GM19452 (cell line): ENCODE measurements around the gene RAB11FIP3.

ENCODE experiments used
- ATAC-seq: cut with Tn5 transposase; IDR thresholded peaks from one replicate; pipeline ENCODE4 v1.9.1; 2021; ENCODE audit not compliant: unreplicated experiment

The RAB11FIP3 gene

DNA sequence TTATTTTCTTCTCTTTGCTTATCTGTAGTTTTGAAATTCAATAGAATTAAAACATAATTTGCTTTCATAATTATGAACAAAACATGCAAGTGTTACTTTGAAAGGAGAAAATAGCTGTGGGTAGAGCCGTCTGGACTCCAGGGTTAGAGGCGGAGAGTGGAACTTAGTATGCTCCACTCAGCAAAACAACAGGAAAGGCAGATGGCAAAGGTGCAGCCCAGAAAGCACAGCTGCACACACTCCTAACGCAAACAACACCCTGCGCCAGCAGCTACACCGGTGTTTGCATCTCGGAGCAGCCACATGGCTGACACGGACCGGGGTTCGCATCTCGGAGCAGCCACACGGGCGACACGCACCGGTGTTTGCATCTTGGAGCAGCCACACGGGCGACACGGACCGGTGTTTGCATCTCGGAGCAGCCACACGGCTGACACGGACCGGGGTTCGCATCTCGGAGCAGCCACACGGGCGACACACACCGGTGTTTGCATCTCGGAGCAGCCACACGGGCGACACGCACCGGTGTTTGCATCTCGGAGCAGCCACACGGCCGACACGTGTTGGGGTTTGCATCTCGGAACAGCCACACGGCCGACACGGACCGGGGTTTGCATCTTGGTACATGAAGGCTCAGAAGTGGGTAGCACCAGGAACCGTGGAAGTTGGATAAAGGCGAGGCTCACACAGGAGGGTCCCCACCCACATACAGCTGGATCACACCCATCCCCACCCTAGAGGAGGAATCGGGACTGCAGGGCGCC, 89.9 kb downstream of the RAB11FIP3 start:
- no peak for ATAC-seq

DNA sequence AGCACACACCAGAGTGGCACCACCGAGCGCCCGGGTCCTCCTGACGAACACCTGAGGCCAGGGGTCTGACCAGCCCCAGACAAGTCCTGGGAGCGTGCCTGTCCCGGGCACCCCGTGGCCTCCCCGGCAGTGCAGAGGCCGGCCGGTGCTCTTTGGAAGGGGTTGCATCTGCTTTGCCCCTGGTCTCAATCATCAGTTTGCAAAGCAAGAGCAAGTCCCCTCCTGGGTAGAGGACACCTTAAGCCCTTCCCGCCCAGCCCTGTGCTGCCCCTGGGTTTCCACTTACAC, 90.4 kb downstream of the RAB11FIP3 start:
- no peak for ATAC-seq

- ATAC-seq: no peak
Observed at GRCh38 chr16:516301-516700, 90.9 kb downstream of the RAB11FIP3 start.

GRCh38 chr16:518858-519257, 93.4 kb downstream of the RAB11FIP3 start:
- ATAC-seq: no peak

DNA sequence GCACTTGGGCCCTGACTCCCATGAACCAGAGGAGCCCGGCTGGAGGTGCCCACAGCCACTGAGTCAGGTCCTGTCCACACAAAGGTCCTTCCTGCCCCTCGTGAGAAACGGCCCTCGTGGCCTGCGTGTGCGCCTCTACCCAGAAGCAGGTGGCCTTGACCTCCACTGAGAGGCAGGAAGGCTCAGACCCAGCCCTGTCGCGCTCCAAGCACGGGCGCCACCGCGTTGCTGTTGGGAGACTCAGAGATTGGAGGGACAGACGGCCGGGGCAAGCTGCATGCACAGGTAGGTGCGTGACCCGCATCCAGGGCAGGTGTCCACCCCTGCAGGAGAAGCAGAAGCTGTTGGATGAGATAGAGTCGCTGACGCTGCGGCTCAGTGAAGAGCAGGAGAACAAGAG, 94.0 kb downstream of the RAB11FIP3 start:
- no peak for ATAC-seq

GRCh38 chr16:519841-520687, 94.6 kb downstream of the RAB11FIP3 start:
- no peak for ATAC-seq

DNA sequence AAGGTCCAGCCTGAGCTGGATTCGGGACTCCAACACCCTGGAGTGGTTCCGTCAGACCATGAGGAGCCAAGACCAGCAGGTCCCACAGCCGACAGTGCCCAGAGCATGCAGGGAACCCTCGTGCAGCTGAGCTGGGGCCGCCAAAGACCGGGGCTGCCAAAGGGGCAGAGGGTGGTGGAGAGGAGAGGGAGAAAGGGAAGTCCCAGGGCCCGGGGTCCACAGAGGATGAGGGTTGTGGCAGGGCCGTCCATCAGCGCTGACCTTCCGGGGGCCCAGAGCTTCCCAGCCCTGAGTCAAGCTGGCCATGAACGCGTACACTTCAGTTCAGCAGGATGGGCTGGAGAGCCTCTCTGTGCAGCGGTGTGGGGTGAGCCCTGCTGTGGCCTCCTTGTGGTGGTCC, 95.4 kb downstream of the RAB11FIP3 start:
- ATAC-seq: no peak

DNA sequence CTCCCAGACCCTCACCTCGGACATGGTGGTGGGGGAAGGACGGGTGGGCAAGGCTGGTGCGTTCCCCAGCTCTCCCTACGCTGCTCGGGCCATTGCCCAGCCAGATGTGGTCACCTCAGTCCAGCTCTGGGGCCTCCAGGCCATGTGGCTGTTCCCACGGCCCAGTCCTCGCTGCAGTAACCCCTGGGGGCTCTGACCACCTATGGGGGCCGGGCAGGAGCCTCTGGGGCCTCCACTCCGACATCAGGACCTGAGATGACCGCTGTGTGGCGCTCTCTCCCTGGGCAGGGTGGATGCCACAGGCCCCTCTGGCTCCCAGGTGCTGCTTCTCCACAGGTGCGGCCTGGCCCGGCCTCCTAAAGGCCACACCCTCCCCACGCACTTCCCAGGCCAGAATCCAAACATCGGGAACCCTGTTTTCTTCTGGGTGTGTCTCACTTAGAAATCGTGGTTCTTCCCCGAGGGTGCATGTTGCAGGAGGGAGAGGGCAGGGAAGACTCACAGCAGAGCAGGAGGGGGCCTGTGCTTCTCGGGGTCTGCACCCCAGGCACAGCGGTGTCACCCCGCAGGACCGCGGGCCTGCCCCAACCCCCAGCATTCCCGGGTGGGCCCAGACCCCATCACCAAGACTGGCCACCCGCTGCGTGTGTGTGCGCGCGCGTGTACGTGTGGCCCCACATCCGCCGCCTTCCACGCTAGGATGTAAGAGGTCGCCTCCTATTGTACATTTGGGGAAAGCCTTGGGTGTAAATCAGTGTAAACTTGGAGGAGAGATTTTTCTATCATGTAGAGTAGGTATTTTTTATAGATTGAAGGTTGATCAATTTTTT, 96.1 kb downstream of the RAB11FIP3 start:
- ATAC-seq: no peak

GRCh38 chr16:522320-523096, 97.1 kb downstream of the RAB11FIP3 start:
- ATAC-seq: no peak

- ATAC-seq: no peak
Observed at GRCh38 chr16:523097-523741, 97.8 kb downstream of the RAB11FIP3 start.

DNA sequence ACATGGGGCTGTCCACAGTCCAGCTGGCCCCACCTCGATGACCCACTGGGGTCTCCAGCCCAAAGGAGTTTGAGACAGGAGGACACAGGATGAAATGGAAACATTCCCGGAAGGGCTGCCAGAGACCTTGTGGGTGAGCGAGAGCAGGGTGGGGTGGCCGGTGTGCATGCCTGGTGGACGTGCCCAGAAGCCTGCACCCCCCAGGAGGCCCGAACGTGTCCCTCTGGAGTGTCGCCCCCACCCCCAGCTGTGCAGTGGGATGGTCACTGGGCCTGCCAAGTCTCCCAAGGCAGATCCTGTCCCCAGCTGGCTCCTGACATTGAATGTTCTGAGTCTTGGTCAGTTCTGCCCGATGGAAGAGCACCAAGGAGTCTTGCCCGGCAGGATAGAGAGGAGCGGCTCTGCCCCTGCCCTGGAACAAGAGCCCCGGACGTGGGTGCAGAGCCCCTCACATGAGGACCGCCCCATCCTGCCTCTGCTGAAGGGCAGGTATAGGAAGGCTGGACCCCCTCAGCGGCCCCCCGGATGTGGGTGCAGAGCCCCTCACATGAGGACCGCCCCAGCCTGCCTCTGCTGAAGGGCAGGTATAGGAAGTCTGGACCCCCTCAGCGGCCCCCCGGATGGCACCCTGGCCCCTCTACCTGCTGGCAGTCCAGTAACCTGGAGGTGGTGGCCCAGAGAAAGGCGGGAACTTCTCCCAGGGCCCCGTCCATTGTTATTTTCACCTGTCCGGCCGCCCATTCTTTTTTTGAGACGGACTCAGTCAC, 99.0 kb downstream of the RAB11FIP3 start:
- ATAC-seq: no peak

- no peak for ATAC-seq
Observed at GRCh38 chr16:525123-525519, 99.7 kb downstream of the RAB11FIP3 start.

DNA sequence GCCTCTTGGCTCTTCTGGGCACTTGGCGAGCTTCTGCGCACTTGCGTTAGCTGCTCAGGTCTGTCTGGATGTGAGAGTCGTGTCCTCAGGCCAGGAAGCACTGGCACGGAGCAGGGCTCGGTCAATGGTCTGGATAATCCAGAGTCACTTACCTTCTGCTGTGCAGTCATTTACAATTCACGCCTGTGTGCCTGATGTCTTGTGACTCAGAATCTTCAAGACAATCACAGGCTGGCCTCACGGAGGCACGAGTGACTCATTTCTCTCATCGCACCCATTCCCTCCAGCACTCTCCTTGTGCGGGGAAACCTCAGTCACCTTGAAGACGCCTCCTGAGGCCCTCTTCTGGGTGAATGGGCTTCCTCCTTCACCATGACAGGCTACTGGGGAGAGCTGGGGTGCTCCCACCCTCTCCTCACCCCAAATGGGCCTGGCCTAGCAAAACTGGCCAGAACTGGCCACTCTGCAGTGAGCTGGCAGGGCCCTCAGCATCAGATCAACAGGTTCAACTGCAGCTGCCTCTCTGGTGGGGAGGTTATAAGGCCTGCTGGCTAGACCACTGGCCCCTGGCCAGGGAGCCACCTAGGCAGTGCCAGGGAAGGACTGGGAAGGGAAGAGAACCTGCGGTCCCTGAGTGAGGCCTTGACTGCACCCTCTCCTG, 100.2 kb downstream of the RAB11FIP3 start:
- ATAC-seq: no peak

GRCh38 chr16:526181-527014, 100.9 kb downstream of the RAB11FIP3 start:
- no peak for ATAC-seq

DNA sequence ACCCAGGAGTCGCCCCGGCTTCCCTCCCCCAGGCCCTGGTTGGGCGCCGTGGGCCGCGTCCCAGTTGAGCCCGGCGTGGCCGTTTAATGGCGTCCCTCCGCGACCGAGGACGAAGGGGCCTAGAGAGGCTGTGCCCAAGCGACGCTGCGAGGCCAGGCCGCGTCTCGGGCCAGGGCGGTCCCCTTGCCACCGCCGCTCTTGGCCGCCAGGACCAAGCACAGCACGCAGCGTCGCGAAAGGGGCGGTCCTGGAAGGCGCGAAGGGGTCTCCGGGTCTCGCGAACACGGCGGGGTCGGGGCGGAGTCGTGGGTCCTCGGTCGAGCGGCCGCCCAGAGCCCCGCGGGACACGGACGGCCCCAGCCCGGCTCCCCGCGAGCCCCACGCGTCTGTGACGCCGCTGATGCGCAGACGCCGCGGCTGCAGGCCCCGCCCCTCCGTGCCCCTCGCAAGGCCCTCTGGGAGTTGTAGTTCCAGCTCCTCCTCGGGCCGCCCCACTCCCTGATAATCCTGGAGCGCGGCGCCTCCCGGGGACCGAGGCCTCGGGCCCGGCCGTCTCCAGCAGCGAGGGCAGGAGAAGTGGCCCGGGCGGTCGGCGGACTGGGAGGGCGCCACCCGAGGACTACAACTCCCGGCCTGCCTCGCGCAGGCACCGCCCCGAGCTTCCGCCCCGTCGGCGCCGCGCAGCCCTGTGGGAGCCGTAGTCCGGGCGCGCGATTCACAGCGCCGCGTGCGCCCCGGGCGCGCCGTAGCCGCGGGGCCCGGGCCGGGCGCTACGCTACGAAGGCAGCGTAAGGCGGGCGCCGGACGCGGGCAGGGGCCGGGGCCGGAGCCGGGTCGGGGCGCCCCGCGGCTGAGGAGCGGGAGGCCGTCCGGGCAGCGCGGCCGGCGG, 101.8 kb downstream of the RAB11FIP3 start, which contains the start of gene CAPN15:
Gene CAPN15, plus strand, starts transcription at position 698 of the 889 bp plus-strand sequence. CDS start 19,127 bp downstream, outside the sequence.
- ATAC-seq: peak; percentile 64

GRCh38 chr16:528111-529011, 102.9 kb downstream of the RAB11FIP3 start:
- ATAC-seq: peak; percentile 14
